ENCODE results near the gene CHAD.

CHAD gene

GRCh38 chr17:50468304-50469207 is at the start of gene CHAD:
Gene CHAD, minus strand, starts transcription at chr17:50468880. Its CDS starts 67 bp downstream, at chr17:50468813.
- FAIRE-seq = no peak

GRCh38 chr17:50517504-50518383 is 49.1 kb upstream of the CHAD start:
- FAIRE-seq = no peak

- no peak for FAIRE-seq
Measured at GRCh38 chr17:50517011-50517410, 48.3 kb upstream of the CHAD start.

DNA sequence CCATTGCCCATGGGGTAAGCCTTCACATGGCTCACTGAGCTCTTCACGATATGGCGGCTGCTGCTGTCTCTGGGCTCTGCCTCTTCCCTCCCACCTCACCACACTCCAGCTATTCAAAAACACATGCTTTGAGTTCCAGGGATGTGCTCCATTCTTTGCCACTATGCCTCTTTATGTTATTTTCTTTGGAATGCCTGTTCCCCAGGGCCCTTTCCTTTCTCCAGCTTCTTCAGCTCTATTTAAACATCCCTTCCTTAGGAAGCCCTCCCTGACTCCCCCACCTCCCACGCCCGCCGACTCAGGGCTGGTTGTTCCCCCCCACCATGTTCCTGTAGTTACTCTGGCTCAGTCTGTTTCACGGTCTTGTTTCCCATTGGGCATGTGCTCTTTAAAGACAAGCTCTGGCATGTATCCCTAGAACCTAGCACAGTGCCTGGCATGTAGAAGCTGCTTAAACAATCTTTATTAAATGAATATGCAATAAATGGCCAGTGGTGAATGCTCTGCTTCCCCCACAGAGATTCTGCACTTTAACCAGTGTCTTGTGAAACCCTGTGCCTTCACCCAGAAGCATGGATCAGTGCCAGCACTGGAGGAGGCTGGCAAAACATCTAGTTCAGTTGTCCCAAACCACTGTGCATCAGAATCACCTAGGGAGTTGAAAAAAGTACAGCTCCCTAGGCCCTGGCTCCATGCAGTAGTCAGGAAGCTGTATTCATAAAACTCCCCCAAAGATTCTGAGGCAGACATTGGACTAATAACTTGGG is 46.4 kb upstream of the CHAD start:
- no peak for FAIRE-seq

- no peak for FAIRE-seq
Measured at GRCh38 chr17:50514388-50514787, 45.7 kb upstream of the CHAD start.

DNA sequence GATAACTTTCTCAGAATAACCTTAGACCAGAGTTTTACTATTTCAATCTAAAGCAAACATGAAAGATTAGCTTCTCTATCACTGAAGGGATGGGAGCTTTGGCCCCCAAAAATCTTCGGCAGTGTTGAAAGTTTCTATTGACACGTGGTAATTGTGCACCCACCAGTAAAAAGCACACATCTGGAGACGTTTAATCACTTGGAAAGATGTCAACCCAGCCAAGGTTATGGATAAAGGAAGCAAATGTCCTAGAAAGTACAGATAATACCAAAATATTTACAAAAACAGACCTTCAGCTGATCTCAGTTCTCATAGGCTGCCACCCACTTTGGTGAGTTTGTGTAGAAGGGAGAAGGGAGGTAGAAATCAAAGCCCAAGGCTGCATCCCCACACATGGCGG is 44.8 kb upstream of the CHAD start:
- FAIRE-seq = no peak

- no peak for FAIRE-seq
Measured at GRCh38 chr17:50511058-50511457, 42.4 kb upstream of the CHAD start.

DNA sequence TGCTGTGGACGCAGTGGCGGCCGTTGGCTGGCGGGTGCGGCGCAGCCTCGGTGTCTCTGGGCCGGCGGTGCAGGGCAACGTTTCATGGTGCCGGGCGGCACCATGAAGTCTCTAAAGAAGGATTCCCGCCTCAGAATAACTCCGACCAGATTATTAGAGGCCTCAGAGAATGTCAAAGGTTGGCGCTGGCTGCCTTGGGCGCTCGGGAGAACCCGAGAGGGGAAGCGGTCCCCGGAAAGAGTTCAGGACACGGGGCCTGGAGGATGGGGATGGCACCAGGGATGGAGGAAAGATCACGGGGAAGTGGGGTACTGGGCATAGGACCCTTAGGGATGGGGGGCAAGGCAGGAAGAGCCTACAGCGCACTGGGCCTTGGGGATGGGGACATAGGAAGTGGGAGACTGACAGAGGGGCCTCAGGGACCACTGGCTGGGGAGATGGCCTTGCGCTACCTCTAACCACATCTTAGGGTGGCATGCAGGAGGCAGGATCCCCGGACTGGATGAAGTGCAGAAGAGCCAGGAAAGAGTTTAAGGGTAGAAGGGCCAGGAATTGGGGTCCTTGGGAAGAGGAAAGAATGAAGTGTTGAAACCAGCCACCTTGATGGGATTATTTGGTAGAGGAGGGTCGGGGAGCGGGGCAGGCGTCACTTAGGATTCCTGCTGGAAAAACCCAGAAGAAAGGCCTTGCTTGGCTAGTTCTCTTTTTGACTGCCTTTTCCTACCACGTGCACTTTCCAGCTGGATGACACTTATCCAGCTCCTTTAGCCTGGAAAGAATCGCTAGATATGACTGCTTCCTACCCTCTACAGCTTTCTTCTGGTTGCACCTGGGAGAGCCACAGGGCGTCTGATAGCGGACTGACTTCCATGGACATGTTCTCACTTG is 40.1 kb upstream of the CHAD start:
- FAIRE-seq = no peak

DNA sequence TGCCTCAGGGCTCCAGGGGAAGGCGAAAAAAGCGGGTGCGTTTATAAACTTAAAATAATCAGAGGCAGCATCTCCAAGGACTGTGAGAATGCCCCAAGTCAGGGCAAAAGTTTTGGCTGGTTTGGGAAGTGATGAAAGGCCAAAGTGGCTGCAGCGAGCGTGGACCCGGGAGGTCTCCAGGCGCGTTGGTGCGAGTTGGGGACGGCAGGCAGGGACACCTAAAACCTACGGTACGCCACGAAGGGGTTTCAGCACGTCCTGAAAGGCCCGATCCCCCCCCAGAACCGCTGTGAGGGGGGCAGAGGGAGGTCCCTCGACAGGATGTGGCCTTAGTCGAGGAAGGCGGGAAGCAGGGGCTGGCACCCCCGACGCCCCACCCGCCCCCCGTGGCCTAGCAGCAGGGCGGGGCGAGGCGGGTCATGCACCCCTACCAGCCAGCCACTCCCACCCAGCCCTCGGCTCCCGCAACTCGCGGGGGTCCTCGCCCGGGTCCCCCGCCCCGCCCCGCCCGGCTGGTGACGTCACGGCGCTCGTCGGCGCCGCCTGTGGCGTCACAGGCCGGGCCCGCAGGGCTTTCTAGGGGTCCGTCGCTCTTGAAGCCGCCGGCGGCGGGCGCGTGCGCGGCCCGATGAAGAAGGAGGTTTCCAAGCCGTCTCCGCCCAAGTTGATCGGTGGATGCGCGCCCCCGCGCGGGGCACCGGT is 39.3 kb upstream of the CHAD start, which contains the start of gene MYCBPAP:
Gene MYCBPAP, plus strand, starts transcription at position 569 of the 702 bp plus-strand sequence. CDS start 236 bp downstream, outside the sequence.
- FAIRE-seq = no peak

GRCh38 chr17:50506298-50506697 is 37.6 kb upstream of the CHAD start:
- no peak for FAIRE-seq

- FAIRE-seq = no peak
Measured at GRCh38 chr17:50505591-50506130, 37.0 kb upstream of the CHAD start.

- FAIRE-seq = no peak
Measured at GRCh38 chr17:50502301-50502990, 33.8 kb upstream of the CHAD start.

- no peak for FAIRE-seq
Measured at GRCh38 chr17:50501054-50501453, 32.4 kb upstream of the CHAD start.

DNA sequence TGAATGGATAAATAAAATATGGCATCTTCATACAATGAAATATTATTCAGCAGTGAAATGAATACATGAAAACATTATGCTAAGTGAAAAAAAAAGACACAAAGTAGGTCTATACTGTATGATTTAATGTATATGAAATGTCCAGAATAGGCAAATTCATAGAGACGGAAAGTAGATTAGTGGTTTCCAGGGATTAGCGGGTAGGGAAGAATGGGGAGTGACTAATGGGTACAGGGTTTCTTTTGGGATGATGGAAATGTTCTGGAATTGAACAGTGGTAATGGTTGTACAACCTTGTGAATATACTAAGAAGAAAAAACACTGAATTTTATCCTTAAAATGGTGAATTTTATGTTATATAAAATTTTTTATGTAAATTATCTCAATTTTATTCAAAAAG is 31.0 kb upstream of the CHAD start:
- FAIRE-seq = no peak

GRCh38 chr17:50499270-50499669 is 30.6 kb upstream of the CHAD start:
- no peak for FAIRE-seq

DNA sequence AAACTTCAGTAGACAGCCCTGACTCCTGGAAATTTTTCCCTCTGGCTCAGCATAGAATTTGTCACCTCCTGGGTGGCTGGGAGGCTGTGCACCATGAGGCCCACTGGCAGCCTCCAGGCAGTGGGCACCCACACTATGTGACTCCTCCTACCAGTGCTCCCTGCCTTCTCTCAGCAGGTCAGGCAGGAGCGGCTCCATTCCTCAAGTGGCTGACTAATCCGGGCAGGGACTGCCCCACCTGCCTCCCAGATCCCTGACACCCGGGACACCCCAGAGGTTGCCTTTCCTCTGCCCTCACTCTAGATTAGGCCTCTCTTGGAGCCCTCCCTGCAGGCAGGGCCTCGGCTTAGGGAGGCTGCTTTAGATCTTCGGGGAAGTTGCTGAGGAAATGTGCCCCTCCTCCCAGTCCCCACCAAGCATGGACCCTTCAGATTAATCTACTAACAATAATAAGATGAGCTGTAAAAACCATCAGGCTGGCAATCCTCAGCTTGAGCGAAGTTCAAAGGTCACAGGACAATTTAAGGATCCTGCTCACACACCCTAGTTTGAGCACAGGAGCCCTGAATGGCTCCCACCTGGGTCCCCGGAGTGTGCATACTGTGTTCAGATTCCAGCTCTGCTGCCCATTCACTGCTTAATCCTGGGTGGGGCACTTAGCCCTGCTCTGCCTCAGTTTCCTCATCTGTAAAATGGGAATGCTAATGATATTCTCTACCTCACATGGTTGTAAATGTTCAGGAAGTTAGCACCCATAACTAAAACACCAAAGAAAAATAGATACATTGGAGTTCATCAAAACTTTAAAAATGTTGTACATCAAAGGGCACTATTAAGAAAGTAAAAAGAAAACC is 29.6 kb upstream of the CHAD start:
- FAIRE-seq = no peak

DNA sequence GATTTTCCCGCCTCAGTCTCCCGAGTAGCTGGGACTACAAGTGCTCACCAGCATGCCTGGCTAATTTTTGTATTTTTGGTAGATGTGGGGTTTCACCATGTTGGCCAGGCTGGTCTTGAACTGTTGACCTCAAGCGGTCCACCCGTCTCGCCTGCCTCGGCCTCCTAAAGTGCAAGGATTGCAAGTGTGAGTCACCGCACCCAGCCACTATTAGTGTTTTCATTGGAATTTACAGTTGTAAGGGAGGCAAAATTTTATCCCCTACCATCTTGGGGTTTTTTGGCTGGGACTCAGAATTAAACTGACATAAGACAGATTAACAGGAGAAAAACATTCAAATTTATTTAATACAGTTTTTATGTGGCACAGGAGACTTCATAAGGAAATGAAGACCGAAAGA is 27.2 kb upstream of the CHAD start:
- FAIRE-seq = no peak

GRCh38 chr17:50495217-50495823 is 26.6 kb upstream of the CHAD start:
- no peak for FAIRE-seq

- FAIRE-seq = no peak
Measured at GRCh38 chr17:50493744-50494143, 25.1 kb upstream of the CHAD start.

Measured in islet of Langerhans (tissue), 1 donor.